Upper lobe of left lung (tissue), 4 donors: Measurements from ENCODE around the gene CFAP126.
"Not testable (repeated sequence)": the region's sequence is repeated elsewhere in the genome, so short reads cannot be mapped to it uniquely, and the experiment has no call there.

Experiments
- POLR2A ChIP-seq, 4 donors: fragments of 450-650 bp; IDR thresholded peaks; one replicate each; pipeline ENCODE4 v1.5.1; 2016 to 2017; ENCODE audit warnings: antibody characterized with exemption in 4 of 4, mild to moderate bottlenecking in 2 of 4
- POLR2AphosphoS5 ChIP-seq, 2 donors: sonication (generic); formaldehyde crosslinking; IDR thresholded peaks; one replicate each; pipeline ENCODE4 v1.5.1; 2017; ENCODE audit warnings: antibody characterized with exemption in 2 of 2
- TF ChIP-seq, protein P1 (sequence below), 6 experiments: fragments of 450-650 bp in 4 of 6; fragments of 200-600 bp in 2 of 6; sonication (generic) in 2 of 6; IDR thresholded peaks; one replicate each; pipeline ENCODE4 v1.5.1; 2016 to 2019; ENCODE audit warnings: antibody characterized with exemption in 6 of 6

DNA sequence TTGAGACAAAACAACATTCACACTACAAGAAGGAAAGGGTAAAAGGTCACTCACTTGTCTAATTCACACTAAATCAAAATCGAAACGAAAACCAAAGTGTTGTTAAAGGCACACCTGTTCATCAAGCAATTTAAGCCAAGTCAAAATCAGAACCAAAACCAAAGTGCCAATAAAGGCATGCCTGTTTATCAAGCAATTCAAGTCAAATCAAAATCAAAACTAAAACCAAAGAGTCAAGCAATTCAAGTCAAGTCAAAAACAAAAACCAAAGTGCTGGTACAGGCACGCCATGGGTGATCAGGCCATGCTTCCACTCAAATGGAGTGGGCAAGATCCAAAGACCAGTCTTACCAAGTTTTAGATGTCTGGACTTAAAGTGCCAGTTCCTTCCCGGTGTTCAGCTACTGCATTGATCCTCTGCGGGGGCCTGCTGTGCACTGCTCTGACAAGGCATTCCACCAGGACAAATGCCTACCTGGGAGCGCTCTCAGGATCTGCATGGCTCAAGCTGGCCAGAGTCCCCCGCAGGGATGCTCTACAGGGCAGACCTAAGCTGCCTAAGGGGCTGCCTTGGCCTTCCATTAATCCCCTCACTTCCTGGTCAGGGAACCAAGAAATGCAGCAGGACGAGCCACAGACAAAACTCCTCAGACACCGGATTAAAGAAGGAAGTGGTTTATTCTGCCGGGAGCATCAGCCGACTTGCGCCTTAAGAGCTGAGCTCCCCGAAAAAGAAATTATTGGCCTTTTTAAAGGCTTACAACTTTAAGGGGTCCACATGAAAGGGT, 42.4 kb upstream of the CFAP126 start:
- not testable (repeated sequence) for TF ChIP-seq POLR2AphosphoS5, POLR2A (IDR thresholded peaks at IDR 0.05)
- TF ChIP-seq, protein P1, sequence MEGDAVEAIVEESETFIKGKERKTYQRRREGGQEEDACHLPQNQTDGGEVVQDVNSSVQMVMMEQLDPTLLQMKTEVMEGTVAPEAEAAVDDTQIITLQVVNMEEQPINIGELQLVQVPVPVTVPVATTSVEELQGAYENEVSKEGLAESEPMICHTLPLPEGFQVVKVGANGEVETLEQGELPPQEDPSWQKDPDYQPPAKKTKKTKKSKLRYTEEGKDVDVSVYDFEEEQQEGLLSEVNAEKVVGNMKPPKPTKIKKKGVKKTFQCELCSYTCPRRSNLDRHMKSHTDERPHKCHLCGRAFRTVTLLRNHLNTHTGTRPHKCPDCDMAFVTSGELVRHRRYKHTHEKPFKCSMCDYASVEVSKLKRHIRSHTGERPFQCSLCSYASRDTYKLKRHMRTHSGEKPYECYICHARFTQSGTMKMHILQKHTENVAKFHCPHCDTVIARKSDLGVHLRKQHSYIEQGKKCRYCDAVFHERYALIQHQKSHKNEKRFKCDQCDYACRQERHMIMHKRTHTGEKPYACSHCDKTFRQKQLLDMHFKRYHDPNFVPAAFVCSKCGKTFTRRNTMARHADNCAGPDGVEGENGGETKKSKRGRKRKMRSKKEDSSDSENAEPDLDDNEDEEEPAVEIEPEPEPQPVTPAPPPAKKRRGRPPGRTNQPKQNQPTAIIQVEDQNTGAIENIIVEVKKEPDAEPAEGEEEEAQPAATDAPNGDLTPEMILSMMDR (IDR thresholded peaks at IDR 0.05) = not testable (repeated sequence)
